GM03348 (cell line): ENCODE results near the gene MEGF6.

ENCODE experiments used
- DNase-seq: peaks from one replicate; pipeline ENCODE4 v3.0.0; 2012; ENCODE audit warnings: low spot score

Gene MEGF6

DNA sequence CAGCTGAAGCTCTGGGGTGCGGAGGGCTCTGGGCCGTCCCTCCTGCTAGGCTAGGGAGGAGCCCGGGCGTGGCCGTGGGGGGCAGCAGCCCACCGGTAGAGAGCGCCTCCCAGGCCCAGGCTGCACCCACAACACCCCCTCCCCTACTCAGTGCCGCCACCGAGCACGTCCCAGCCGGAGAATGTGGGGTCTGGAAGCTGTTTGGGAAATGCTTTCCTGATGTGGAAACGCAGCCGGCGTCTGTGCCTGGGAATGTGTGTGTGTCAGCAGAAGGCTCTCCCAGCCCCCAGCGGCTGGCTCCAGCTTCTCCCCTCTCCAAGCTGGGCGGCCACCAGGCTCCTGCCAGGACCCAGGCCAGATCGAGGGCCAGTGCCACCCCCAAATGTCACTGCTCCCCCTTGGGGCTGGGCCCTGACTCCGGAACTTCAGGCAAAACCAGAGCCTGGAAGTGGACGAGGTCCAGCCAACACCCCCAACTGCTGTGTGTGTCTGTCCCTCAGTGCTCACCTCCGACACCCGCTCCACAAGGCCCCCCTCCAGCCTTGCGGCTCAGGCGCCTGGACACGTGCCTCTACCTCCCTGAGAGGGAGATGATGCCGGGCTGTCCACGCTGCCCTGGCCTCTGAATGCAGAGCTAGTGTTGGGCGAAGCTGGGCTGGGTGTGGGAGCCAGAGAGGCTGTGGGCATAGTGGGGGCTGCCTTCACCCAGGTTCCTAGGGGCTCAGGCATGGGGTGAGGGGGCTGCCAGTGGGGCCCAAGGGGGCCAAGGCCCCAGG is 74.7 kb downstream of the MEGF6 start:
- peak; percentile 41 for DNase-seq

DNA sequence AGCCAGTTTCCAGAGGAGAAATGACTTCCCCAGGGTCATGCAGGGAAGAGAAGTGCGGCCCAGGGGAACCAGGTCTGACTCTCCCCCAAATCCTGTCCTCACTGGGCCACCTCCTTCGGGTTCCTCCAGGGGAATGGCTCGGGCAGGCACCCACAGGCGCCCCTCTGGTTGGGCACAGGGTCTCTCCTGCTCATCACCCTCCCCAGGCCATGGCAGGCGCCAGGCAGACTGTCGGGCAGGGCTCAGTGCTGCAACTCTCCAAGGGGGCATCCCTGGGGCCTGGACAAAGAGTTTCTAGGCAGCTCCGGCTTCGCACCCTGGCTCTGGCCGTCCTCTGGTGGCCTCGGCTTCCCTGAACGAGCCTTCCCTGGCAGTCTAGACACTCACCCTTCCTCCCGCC is 75.6 kb downstream of the MEGF6 start:
- no peak for DNase-seq

DNA sequence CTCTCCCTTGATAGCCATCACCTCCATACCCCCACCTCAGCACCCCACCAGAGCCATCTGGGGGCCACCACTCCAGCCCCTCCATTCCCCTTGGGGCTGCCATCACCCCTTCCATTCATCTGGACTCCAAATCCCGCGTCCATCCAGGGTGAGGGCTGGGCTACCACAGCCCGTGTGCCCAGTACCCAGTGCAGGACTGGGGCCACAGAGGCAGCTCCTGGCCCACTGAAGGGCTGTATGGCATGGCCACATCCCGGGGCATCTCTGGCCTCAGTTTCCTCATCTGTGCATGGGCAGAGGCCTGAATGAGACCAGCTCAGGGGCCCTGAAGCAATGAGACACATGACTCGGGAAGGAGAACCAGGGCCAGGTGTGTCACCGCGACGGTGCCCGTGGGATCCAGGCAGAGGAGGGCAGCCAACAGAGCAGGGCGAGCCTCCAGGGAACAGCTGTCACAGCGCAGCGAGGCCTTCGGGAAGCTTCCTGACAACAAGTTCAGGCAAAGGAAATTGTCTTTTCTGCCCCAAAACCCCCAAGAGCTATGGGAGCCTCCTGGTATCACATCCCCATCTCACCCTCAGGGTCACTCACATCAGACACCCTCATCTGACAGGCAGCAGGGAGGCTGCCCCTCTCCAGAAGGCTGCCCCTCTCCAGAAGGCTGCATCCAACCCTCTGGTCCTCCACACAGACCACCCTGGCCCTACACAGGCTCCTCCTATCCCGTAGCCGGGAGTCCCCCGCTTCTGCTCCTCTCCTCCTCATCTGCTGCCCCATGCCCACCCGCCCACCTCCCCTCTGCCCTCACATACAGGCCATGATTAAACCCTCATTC is 76.3 kb downstream of the MEGF6 start:
- DNase-seq, result no peak

DNA sequence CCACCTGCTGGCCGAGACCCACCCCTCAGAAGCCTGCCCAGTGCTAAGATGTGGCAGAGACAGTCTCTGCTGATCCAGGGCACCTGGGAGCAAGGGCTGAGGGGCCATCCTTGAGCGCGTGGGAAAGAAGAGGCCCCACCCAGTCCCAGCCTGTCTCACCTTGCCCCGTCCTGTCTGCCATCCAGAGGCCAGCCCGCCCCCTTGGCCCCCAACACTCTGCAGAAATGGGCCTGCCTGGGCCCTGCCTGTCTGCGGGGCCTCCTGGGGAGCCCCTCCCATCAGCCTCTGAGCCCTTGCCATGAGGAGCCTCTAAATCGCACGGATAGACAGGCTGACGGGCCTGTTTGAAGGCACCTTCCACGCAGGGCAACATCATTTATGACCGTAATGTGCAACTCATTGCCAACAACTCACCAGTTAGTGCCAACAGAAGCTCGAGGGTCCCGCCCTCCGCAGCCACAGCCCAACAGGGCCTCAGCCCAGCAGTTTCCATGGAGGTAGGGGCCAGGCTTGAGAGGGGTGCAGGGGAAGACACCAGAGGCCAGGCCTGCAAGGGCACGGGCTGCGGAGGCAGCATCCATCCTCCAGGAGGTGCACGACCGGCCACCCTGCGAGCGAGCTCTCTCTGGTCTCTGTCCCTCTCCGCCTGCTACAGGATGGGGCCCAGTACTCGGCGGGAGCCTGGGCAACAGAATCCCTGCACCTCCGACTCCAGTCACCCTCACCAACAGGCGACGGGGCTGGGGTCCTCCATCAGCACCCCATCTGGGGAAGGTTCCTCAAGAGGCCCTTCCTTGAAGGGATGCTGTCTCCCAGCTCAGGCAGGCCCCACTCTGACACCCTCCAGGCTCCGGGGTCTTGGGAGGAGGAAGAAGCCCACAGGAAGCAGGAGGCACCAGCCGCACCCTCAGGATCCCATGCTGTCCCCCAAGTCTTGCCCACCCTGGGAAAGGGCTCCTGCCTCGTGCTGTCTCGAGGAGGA is 78.0 kb downstream of the MEGF6 start:
- DNase-seq, result no peak

DNA sequence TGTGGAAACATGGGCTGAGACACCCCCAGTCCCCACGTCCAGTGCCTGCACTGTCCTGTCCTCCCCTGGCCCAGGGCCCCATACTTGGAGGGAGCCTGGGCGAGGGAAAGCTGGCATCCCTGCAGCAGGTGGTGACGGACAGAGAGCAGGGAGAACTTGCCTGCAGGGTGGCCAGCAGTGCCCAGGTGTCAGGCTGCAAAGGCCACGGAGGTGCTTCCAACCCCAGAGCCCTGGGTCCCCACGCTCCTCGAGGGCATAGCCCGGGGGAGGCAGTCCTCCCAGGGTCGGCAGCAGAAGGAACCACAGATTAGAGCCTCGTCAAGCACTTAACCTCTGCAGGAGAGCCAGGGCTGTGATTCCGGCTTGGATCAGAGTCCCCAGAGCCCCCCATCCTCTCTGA is 79.4 kb downstream of the MEGF6 start:
- no peak for DNase-seq

DNA sequence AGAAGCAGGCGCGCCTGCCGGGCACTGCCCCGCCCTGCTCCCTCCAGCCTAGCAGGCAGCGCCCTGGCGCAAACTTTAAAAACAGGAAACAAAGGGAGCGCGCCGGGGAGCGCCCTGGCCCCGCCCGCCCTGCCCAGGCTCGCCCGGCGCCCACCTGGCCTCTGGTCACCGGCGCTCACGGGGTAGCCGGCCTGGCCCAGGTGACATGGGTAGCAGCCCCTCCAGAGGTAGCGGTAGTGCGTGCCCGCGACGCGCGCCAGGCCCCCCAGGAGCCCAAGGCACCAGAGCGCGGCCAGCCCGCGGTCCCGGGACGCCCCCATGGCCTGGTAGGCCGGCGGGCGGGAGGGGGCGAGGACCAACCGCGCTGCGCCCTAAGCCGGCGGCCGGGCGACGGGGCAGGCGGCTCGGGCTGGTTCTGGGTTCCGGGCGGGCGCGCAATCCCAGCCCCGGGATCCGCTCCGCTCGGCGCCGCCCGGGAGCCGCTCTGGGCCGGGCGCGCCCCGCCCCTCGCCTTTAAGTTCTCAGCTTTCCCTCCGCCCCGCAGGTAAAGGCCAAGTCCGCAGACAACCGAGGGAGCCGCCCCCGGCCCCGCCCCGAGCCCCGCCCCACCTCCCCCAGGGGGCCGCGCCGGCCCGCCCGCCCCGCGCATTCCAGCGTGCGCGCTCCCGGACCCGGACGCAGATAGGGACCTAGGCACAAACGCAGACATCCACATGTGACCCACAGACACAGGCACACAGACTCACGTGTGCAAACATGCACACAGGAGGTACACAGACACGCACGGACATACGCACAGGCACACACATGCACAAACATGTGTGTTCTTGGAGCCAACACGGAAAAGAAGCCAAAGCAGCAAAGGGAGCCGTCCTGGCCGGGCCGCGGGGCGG is 80.1 kb downstream of the MEGF6 start:
- DNase-seq, result peak; percentile 95

DNA sequence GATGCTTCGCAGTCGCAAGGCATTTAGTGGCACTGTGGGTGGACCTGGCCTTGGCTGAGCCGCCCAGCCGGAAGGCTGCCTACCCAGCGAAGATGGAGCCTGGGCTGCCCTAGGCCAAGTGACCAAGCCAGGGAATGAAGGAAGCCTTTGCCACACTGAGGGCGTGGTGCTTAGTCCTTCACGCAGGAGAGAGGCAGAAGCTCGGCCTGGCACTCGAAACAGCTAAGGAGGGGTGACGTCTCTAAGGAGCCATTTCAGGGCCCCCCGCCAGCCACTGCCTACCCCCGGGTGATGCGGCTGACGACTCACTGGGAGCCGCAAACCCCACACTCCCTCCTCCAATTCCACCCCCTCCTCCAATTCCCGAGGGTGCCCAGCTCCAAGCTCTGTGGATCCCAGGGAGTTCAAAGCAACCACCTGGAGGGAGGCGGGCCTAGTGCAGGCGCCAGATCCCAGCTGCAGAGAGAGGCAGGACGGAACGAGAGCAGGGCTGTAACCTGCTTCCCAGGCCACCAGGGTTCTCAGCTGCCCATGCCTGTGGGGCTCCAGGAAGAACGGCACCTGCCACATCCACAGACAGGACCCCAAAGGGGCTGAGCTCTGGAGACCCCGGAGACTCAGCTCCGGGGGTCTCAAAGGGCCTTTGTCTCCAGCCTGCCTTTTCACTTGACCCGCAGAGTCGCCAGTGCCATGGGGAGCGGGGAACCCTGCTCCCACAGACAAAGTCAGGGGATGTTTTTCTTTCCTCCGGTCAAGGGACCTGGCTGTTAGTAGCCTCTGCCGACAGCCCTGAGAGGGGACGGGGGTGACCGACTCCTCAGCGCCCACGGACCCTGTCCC is 81.0 kb downstream of the MEGF6 start:
- peak; percentile 53 for DNase-seq

DNA sequence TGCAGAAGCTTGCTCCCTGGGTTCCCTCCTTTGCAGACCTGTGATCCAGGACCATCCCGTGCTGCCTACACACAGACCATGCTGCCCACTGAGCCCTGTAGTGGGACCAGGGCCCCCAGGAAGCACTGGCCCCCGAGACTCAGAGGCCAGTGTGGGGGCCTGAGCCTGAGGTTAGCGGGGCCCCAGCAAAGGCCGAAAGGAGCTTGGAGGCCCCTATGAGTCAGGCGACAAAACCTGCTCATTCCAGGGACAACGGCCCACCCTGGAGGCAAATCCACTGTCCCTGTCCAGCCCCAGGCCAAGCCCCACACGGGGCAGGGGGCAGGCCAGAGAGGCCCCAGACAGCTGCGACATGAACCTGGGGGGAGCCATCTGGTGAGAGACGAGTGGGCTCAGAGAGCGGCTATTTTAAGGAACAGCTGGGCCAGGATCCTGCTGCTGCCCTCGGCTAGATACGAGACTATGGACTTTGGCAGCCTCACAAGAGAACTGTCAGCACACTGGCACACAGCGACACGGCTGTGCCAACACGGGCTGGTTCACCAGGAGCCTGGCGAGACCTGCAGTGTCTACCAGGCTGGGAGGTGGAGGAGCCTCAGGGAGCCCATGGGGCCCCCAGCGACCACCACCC is 82.1 kb downstream of the MEGF6 start:
- DNase-seq, result peak; percentile 48

DNA sequence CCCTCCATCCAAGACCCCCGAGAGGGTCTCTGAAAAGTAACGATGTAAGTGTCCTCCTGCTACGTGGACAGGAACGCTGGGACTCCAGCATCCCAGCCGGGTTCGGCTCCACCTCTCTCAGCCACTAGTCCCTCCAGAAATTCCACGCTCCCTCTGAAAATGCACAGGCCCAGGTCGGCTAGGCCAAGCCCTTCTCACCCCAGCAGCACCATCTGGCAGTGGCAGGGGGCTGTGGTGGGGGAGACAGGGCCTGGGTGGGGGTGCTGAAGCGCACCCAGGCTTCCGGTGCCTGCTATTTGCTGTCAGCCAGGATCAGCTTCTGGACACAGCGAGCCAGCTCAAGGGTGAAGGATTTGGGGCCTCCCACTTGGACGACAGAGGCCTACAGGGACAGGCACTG is 83.5 kb downstream of the MEGF6 start:
- no peak for DNase-seq

DNA sequence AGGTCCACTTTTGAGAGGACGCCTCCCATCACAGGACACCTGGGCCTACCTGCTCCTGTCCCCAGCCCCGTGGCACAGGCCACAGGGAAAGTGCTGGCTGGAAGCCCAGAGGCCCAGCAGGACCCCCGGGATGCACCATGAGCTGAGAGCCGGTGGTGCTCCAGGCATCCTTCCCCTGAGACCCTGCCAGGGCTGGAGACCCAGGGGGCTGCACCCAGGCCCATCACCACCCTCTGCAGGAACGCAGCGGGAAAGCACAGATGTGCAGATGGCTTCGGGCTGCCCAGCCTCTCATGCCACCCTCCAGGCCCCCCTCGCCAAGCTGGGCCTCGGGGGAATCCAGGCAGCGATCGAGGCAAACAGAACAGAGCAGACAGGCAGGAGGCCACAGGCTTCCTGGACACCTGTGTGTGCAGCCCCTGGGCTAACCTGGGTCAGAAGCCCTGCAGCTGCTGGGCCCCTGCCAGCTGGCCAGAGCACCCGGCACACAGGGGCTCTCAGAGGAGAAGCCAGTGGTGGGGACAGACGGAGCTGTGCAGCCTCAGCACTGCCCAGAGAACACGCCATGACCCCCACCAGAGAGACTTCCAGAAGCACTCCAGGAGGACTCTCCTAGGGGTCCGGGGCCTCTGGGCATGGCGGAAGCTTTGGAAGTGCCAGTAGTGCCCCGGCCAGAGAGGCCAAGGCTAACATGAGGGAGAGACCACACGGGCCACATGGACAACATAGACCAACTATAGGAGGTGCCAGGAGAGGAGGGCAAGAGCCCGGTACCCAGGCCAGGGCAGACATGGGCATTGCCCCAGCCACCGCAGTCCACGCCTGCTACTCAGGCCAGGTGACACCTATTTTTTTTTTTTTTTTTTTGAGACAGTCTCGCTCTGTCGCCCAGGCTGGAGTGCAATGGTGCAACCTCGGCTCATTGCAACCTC is 85.5 kb downstream of the MEGF6 start:
- DNase-seq, result no peak

DNA sequence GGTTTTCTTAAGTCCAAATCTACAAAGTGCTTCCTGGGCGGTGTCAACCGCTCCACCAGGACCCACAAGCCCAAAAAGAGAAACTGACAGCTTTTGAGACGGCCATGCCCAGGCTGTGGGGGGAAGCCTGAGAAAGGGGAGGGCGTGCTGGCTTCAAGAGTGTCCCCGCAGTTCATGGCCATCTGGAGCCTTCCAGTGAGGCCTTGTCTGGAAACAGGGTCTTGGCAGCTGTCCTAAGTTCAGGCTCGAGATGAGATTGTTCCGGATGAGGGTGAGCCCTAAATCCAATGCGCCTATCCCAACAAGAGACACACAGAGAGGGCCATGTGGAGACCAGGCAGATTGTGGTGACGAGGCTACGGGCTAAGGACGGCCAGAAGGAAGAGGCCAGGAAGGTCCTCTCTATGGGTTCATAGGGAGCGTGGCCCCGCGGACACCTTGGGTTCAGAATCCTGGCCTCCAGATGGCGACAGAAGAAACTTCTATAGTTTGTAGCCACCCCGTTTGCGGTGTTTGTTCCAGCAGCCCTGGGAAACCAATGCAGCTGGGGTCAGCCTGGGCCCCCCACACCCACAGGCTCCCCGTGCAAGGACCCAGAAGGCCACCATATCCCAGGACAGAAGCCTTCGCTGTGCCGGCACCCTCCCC is 86.6 kb downstream of the MEGF6 start:
- DNase-seq, result no peak

DNA sequence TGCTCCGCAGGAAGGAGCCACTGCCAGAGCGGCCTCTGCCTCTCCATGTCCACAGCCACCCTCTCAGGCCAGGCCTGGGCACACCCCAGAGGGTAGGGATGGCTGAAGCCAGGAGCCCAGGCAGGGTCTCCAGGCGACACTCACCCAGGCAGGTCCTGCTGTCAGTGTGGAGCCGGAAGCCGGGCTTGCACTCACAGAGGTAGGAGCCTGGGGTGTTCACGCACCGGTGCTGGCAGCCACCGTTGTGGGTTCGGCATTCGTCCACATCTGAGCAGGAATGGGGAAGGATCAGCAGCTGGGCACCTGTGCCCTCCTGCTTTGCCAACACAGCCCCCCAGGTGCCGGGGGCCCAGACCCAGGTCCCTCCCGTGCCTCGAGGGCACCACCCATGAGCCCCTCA is 87.3 kb downstream of the MEGF6 start:
- no peak for DNase-seq

DNA sequence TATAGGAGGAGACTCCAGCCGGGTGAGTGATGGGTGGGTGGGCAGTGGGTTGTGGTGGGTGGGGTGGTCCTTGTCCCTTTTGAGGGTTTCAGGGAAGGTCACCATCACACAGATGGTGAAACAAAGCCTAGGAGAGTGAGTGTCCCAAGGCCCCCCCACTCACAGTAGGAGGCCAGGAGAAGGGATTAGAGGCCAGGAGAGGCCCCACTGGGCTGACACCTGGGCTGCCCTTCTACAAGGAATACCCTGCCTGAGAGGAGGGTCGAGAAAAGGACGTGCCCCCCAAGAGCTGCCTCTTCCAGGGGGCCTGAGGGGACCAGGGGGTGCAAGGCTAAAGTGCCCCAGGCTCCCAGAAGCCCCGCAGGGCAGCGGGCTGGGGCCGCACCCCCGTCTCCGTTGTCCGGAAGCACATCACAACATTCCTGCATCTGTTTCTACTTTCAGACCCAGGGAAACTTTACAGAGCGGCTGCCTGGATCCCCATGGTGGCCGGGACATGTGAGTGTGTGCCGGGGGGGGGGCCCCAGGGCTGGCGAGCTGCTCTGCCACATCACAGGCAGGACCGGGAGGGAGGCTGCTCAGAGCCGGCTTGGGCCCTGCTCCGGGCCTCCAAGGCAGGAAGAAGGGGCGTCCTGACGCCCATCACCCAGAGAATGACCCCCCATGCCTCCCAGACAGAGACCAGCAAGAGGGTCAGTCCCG is 88.6 kb downstream of the MEGF6 start:
- DNase-seq, result peak; percentile 94

DNA sequence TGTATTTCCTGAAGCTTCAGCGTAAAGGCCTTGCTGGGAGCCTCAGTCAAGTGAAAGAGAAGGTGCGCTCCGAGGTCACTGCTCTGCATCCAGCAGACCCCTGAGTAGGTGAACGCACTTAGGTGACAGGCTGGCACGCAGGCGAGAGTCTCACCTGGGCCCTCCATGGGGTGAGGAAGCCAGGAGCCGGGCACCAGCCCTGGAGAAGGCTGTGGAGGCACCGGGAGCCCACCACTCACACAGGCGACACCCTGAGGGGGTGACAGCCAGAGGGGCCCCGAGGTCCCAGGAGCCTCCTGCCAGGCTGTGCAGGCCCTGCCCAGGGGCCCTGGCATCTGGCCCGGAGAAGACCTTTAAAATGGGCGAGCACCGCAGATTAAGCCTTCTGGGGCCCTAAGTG is 89.2 kb downstream of the MEGF6 start:
- no peak for DNase-seq

DNA sequence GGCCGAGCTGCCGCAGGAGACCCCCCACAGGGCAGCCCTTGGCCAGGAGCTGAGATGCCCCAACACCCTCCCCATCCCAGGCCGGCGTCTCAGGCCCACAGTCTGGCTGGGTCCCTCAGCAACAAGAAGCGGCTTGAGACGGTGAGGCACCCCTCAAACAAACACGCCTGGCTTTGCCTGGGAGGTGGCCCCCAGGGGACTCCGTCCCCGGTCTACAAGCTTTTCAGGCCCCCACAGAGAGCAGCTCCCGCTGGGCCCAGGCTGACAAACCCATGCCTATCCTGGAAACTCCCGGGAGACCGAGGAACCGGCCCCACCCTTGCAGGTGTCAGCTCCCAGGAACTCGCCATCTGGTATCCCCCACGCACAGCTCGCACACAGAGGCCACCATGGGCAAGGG is 89.9 kb downstream of the MEGF6 start:
- no peak for DNase-seq

DNA sequence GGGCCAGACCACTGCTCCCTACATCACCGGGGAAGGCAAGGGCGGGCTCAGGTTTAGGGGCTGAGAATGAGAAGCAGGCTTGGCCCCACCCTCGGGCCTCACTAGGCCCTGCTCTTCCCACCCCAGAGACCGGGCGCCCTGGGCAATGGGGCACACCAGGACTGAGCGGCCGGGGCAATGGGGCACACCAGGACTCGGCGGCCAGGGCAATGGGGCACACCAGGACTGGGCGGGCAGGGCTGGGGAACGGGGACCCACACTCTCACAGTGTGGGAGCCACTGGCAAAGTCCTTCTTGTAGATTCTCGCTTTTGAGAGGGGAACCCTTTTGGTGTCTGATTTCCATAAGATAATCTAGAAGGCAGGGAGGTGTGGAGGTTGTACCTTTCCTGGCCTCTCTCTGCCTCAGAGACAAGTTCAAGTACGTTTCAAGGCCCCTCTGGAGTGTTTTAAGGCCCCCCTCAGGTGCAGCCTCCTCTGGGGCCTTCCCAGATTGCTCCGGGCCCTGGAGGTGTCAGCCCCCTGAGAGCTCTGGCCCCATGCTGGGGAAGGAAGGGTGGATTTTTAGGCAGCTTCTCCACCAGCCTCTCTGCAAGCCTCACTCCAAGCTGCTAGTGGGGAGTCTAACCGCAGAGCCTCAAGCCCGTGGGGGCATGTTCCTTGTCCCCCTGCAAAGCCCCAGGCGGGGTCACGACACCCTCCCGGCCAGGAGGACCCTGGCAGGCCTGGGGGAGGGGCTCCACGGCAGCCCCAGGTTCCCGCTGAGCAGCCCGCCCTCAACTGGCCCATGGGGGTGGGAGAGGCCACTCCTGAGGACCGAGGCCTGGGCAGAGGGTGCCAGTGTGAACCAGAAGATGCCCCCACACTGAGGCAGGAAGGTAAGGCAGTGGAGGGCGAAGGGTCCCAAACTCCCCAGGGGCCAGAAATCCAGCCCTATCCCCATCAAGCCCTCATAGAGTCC is 90.6 kb downstream of the MEGF6 start:
- DNase-seq, result no peak
